Fibroblast of lung (primary cell): ENCODE results near the gene ACAD8. TPM values are rescaled to one million over a fixed set of nuclear protein-coding genes. Genes with fewer than 3 reads are reported as not detected.

Source experiments
- DNase-seq, 2 donors: peaks; one replicate each; pipeline versions ENCODE4 v3.0.0 to v3.0.0-alpha.2; 2010; ENCODE audit warnings: low read depth in 2 of 2
- H2AFZ ChIP-seq: 2 replicates; pipeline ENCODE4 v1.5.1; 2012; ENCODE audit warnings: low read length, control low read depth, inconsistent platforms
- H3K27ac ChIP-seq: 2 replicates; pipeline ENCODE4 v1.5.1; 2011; ENCODE audit warnings: low read length, control low read depth; ENCODE audit not compliant: insufficient read depth
- H3K27me3 ChIP-seq: 2 replicates; pipeline ENCODE4 v1.5.1; 2011; ENCODE audit warnings: mild to moderate bottlenecking, low read length; ENCODE audit not compliant: control insufficient read depth, insufficient read depth
- H3K36me3 ChIP-seq: 2 replicates; pipeline ENCODE4 v1.5.1; 2011; ENCODE audit warnings: low read length; ENCODE audit not compliant: control insufficient read depth, insufficient read depth
- H3K4me1 ChIP-seq: 2 replicates; pipeline ENCODE4 v1.5.1; 2011; ENCODE audit warnings: low read length; ENCODE audit not compliant: control insufficient read depth, insufficient read depth; ENCODE audit errors: extremely low read depth
- H3K4me2 ChIP-seq: 2 replicates; pipeline ENCODE4 v1.5.1; 2011; ENCODE audit warnings: low read length, control low read depth; ENCODE audit not compliant: insufficient read depth; ENCODE audit errors: extremely low read depth
- H3K4me3 ChIP-seq, 4 experiments: fragments of 200-600 bp in 1 of 4; sonication (generic) in 1 of 4; replicated peaks in 1 of 4; 2 replicates each; pipeline ENCODE4 v1.5.1; 2011 to 2016; ENCODE audit warnings: low read length in 4 of 4, low read depth in 3 of 4, mild to moderate bottlenecking in 3 of 4, control low read depth in 2 of 4, inconsistent platforms in 1 of 4, mixed read lengths in 1 of 4; ENCODE audit not compliant: insufficient read depth in 1 of 4; ENCODE audit errors: control extremely low read depth in 1 of 4
- H3K79me2 ChIP-seq: 2 replicates; pipeline ENCODE4 v1.5.1; 2012; ENCODE audit warnings: mild to moderate bottlenecking, low read length, inconsistent platforms; ENCODE audit not compliant: control insufficient read depth, insufficient read depth
- H3K9ac ChIP-seq: 2 replicates; pipeline ENCODE4 v1.5.1; 2011; ENCODE audit warnings: mild to moderate bottlenecking, low read length, control low read depth; ENCODE audit not compliant: insufficient read depth
- H3K9me3 ChIP-seq: 2 replicates; pipeline ENCODE4 v1.5.1; 2012; ENCODE audit warnings: low read depth, low read length; ENCODE audit not compliant: control insufficient read depth, insufficient read depth
- H4K20me1 ChIP-seq: 2 replicates; pipeline ENCODE4 v1.5.1; 2011; ENCODE audit warnings: low read length; ENCODE audit not compliant: control insufficient read depth, insufficient read depth; ENCODE audit errors: extremely low read depth
- EZH2 ChIP-seq: IDR thresholded peaks from 2 replicates; pipeline ENCODE4 v1.5.1; 2012; ENCODE audit warnings: low read length, control low read depth, mild to moderate bottlenecking; ENCODE audit errors: missing control alignments
- polyA plus RNA-seq, 2 donors: library from polyadenylated mRNA; depleted of rRNA in 1 of 2; stranded (reverse) in 1 of 2; unstranded in 1 of 2; fragments of >200 nt; gene quantifications; 2 replicates each; pipeline ENCODE4 v1.2.1, GENCODE V29; 2011 to 2012; ENCODE audit warnings: missing spikeins in 1 of 2
- total RNA-seq: library from RNA; depleted of rRNA; stranded (reverse); fragments of >200 nt; gene quantifications from 2 replicates; pipeline ENCODE4 v1.2.1, GENCODE V29; 2014
- TF ChIP-seq, protein P1 (sequence below), 2 donors: IDR thresholded peaks in 1 of 2; conservative IDR thresholded peaks in 1 of 2; 1 replicate in 1 of 2; 2 replicates in 1 of 2; pipeline ENCODE4 v1.5.1; 2011 to 2012; ENCODE audit warnings: low read length in 2 of 2, control low read depth in 1 of 2, inconsistent platforms in 1 of 2, low read depth in 1 of 2, mild to moderate bottlenecking in 1 of 2

ACAD8 gene
- total and polyA plus RNA-seq, 2 donors (not counting 1 experiment from before 2014, with no cell fraction given): 16.8 to 19.6 TPM

DNA sequence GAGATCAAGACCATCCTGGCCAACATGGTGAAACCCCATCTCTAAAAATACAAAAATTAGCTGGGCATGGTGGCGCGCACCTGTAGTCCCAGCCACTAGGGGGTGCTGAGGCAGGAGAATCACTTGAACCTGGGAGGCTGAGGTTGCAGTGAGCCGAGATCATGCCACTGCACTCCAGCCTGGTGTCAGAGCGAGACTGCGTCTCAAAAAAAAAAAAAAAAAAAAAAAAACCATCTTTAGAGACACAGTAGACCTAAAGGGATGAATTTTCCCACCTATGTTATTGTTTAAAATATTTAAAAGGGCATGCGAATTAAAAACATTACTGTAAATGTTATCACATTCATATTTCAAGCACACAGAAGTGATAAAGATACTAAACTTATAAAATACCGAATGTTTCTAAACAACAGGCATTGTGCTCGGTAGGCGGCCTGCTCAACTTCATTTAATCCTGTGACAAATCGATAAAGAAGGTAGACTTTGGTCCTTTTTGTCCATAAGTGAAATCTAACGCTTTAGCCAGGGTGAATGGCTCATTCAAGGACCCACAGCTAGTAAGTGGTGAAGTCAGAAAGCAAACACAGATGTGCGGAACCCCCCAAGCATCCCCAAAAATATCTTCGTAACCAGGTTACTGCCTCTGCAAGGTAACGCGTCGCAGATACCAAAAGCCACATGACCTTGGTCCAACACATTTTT, 45.7 kb upstream of the ACAD8 start:
- peaks cover 2% of the 10 kb centered on the region for H3K79me2 ChIP-seq
- no peak overlapping the region for H2AFZ ChIP-seq
- H3K4me1 ChIP-seq: no peaks in the 10 kb centered on the region
- H3K9ac ChIP-seq: no peak overlapping the region
- peak in 1 of 2 donors; percentile 21 for DNase-seq
- no peak overlapping the region for H3K4me2 ChIP-seq
- H3K9me3 ChIP-seq: no peaks in the 10 kb centered on the region
- no peaks in the 10 kb centered on the region for H4K20me1 ChIP-seq
- TF ChIP-seq, protein P1, sequence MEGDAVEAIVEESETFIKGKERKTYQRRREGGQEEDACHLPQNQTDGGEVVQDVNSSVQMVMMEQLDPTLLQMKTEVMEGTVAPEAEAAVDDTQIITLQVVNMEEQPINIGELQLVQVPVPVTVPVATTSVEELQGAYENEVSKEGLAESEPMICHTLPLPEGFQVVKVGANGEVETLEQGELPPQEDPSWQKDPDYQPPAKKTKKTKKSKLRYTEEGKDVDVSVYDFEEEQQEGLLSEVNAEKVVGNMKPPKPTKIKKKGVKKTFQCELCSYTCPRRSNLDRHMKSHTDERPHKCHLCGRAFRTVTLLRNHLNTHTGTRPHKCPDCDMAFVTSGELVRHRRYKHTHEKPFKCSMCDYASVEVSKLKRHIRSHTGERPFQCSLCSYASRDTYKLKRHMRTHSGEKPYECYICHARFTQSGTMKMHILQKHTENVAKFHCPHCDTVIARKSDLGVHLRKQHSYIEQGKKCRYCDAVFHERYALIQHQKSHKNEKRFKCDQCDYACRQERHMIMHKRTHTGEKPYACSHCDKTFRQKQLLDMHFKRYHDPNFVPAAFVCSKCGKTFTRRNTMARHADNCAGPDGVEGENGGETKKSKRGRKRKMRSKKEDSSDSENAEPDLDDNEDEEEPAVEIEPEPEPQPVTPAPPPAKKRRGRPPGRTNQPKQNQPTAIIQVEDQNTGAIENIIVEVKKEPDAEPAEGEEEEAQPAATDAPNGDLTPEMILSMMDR (conservative IDR thresholded peaks at IDR 0.05 in 1 of 2, IDR thresholded peaks at IDR 0.05 in 1 of 2; ENCODE audit: low read depth in 1 of 2, low read length in 2 of 2): peak; percentile 53 to 56
- TF ChIP-seq EZH2: no peak
- H3K27ac ChIP-seq: no peak overlapping the region
- H3K36me3 ChIP-seq: peaks cover 13% of the 10 kb centered on the region
- no peak overlapping the region for H3K4me3 ChIP-seq
- H3K27me3 ChIP-seq: no peaks in the 10 kb centered on the region

DNA sequence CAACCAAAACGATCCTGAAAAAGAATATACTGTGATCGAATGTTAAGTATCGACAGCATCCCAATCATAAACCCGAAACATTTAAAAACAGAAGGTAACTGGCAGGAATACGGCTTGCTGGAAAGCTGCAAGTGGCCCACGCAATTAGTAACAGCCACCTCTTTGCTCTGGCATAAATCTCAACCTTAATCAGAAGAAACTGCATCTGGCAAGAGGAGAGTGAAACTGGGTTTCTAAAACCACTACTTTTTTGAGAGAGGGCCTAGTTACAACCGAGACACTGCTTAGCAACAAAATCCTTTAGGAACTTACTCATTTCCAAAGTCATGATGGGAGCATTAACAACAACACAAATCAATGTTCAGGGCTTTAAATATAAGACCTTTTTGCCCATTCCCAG, 37.5 kb upstream of the ACAD8 start:
- H3K27ac ChIP-seq: no peak overlapping the region

DNA sequence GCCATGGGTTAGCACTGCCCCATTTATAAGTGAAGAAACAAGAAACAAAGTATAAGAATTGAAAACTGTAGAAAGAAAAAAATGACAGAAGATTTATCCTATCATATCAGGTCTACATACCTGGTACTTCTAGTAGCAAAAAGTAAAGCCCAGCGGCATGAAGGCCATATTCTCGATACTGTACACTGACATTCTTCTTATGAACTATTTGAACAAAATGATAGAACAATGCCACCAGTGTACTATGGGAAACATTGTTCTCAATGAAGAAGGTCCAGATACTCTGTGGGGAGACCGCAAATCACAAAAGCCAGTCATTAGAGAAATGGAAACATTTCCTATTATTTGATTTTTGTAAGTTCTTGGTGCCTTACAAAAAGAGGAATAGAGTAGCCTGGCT, 36.6 kb upstream of the ACAD8 start:
- Histone ChIP-seq H3K27me3 (no peaks in the 10 kb centered on the region), H3K9ac (no peak overlapping the region), H3K4me1 (peaks cover 2% of the 10 kb centered on the region), H3K27ac (no peak overlapping the region), H3K79me2 (peaks cover 20% of the 10 kb centered on the region), H4K20me1 (no peaks in the 10 kb centered on the region), H3K36me3 (peaks cover 1% of the 10 kb centered on the region), H3K9me3 (no peaks in the 10 kb centered on the region), H2AFZ (no peak overlapping the region), H3K4me2 (no peak overlapping the region), H3K4me3 (no peak overlapping the region)
- no peak for TF ChIP-seq EZH2
- TF ChIP-seq, protein P1 (conservative IDR thresholded peaks at IDR 0.05 in 1 of 2, IDR thresholded peaks at IDR 0.05 in 1 of 2; ENCODE audit: low read depth in 1 of 2, low read length in 2 of 2): no peak
- no peak for DNase-seq

More for the DNA sequence above, 37.5 kb upstream of the ACAD8 start:
- Histone ChIP-seq H3K27me3 (no peaks in the 10 kb centered on the region), H3K36me3 (peaks cover 1% of the 10 kb centered on the region), H2AFZ (no peak overlapping the region), H3K4me2 (no peak overlapping the region), H3K4me1 (no peaks in the 10 kb centered on the region), H3K9me3 (no peaks in the 10 kb centered on the region), H4K20me1 (no peaks in the 10 kb centered on the region), H3K79me2 (peaks cover 13% of the 10 kb centered on the region), H3K4me3 (no peak overlapping the region), H3K9ac (no peak overlapping the region)
- DNase-seq: no peak
- TF ChIP-seq, protein P1 (conservative IDR thresholded peaks at IDR 0.05 in 1 of 2, IDR thresholded peaks at IDR 0.05 in 1 of 2; ENCODE audit: low read depth in 1 of 2, low read length in 2 of 2): no peak
- no peak for TF ChIP-seq EZH2
